ENCODE results near the gene GALNT17.

Gene GALNT17

GRCh38 chr7:71740174-71740560, 608.2 kb downstream of the GALNT17 start:
- POLR2A ChIA-PET (ENCODE audit: low non-redundant PET), result no interaction called here
- CTCF ChIA-PET, result interaction anchor here (0.6 kb wide), 1 partner anchor 12 kb away, joined by 6 read pairs; no protein-coding TSS in a partner anchor
- no peak for TF ChIP-seq CTCF (conservative IDR thresholded peaks at IDR 0.05; ENCODE audit: low read depth)
- no peak for DNase-seq (ENCODE audit: low spot score)
- H3K27ac ChIP-seq, result no peak overlapping the region

DNA sequence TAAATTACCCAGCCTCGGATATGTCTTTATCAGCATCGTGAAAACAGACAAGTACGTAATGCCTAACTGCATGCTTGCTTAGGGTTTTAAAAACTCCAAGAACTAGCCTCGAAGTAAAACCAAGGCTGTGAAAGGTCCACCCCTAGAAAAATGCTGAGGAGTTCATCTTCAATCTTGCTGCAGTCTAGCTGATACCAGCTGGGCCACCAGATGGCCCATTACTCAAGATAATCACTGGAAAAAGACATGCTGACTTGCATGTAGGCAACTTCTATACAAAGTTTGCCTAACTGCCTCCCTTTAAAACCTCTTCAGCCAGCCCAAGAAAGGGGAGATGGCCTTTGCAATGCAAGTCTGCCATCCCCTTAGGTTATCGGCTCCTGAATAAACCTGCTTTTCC, 614.1 kb downstream of the GALNT17 start:
- DNase-seq (ENCODE audit: low spot score), result no peak
- ChIA-PET CTCF (interaction anchor here (0.6 kb wide), 1 partner anchor 460 kb away, joined by 3 read pairs; no protein-coding TSS in a partner anchor), POLR2A (ENCODE audit: low non-redundant PET) (no interaction called here)
- no peak for TF ChIP-seq CTCF (conservative IDR thresholded peaks at IDR 0.05; ENCODE audit: low read depth)
- H3K27ac ChIP-seq, result no peak overlapping the region

- H3K27ac ChIP-seq, result no peak overlapping the region
- TF ChIP-seq CTCF (conservative IDR thresholded peaks at IDR 0.05; ENCODE audit: low read depth), result no peak
- ChIA-PET POLR2A (ENCODE audit: low non-redundant PET) (no interaction called here), CTCF (no interaction called here)
- no peak for DNase-seq (ENCODE audit: low spot score)
These were observed 618.3 kb downstream of the GALNT17 start for GRCh38 chr7:71750290-71750689.

- peak; percentile 67 for TF ChIP-seq CTCF (conservative IDR thresholded peaks at IDR 0.05; ENCODE audit: low read depth)
- POLR2A ChIA-PET (ENCODE audit: low non-redundant PET), result no interaction called here
- DNase-seq (ENCODE audit: low spot score), result peak; percentile 47
- CTCF ChIA-PET, result interaction anchor here (0.5 to 1.6 kb wide), 15 partner anchors 9 to 740 kb away, joined by 3 to 6 read pairs (median 4); no protein-coding TSS in a partner anchor
- no peak overlapping the region for H3K27ac ChIP-seq
These were observed 620.4 kb downstream of the GALNT17 start for GRCh38 chr7:71752171-71752935.

GRCh38 chr7:71753236-71753635, 621.3 kb downstream of the GALNT17 start:
- no peak overlapping the region for H3K27ac ChIP-seq
- POLR2A ChIA-PET (ENCODE audit: low non-redundant PET), result no interaction called here
- no peak for TF ChIP-seq CTCF (conservative IDR thresholded peaks at IDR 0.05; ENCODE audit: low read depth)
- CTCF ChIA-PET, result interaction anchor here (0.6 to 1.6 kb wide), 2 partner anchors 8 to 409 kb away, joined by 4 read pairs; no protein-coding TSS in a partner anchor
- DNase-seq (ENCODE audit: low spot score), result no peak

DNA sequence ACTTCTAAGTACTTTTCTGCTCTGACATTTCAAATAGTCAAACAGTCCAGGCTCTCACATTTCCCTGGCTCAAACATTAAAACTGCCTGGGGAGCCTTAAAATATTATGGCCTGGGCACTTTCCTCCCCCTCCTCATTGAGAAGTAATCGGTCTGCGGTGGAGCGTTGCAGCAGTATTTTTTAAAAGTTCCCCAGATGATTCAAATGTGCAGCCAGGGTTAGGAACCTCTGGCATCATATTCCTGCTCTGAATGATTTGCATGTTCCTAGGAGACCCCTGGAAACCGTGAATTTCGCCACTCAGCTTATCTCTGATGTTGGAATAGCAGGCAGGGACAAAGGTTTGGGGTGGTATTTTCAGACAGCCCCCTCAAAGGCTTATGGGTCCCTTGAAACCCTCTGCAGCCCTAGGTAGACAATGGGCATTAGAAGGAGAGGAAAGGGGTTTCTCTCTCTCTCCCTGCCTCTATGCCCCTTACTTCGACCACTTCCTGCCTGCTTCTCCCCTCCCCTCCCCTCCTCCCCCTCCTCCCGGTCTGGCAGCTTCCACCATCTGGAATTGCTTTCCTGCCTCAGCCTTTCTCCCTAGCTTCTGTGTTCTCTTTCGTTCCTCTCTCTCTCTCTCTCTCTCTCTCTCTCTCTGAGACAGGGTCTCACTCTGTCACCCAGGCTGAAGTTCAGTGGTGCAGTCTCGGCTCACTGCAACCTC, 622.2 kb downstream of the GALNT17 start:
- CTCF ChIA-PET, result interaction anchor here (0.7 to 1.1 kb wide), 2 partner anchors 18 to 61 kb away, joined by 3 to 8 read pairs; no protein-coding TSS in a partner anchor
- TF ChIP-seq CTCF (conservative IDR thresholded peaks at IDR 0.05; ENCODE audit: low read depth), result no peak
- no peak overlapping the region for H3K27ac ChIP-seq
- POLR2A ChIA-PET (ENCODE audit: low non-redundant PET), result no interaction called here
- DNase-seq (ENCODE audit: low spot score), result no peak

Measured in RWPE1 (cell line).